HG03196 (cell line): ENCODE data around the gene INO80E.
"Not testable (repeated sequence)": the region's sequence is repeated elsewhere in the genome, so short reads cannot be mapped to it uniquely, and the experiment has no call there.

Experiments
- ATAC-seq: cut with Tn5 transposase; IDR thresholded peaks from one replicate; pipeline ENCODE4 v1.9.1; 2021; ENCODE audit not compliant: unreplicated experiment

INO80E gene

GRCh38 chr16:30030011-30030685 is 34.1 kb downstream of the INO80E start:
- ATAC-seq = no peak

- no peak for ATAC-seq
These were observed 34.9 kb downstream of the INO80E start, which contains the start of gene TLCD3B for GRCh38 chr16:30030841-30031413. Gene TLCD3B, minus strand, starts transcription at chr16:30031271. Its CDS starts 744 bp downstream, at chr16:30030527.

GRCh38 chr16:30031477-30031918 is 35.5 kb downstream of the INO80E start:
- no peak for ATAC-seq

- ATAC-seq = no peak
These were observed 36.2 kb downstream of the INO80E start for GRCh38 chr16:30032083-30032819.

- no peak for ATAC-seq
These were observed 37.2 kb downstream of the INO80E start for GRCh38 chr16:30033270-30033669.

GRCh38 chr16:30040221-30040620 is 44.2 kb downstream of the INO80E start:
- ATAC-seq = no peak

- ATAC-seq = not testable (repeated sequence)
These were observed 44.6 kb downstream of the INO80E start for GRCh38 chr16:30040690-30041089.

GRCh38 chr16:30041841-30042240 is 45.8 kb downstream of the INO80E start:
- ATAC-seq = no peak

- no peak for ATAC-seq
These were observed 50.1 kb downstream of the INO80E start for GRCh38 chr16:30046178-30046577.

- ATAC-seq = no peak
These were observed 50.5 kb downstream of the INO80E start for GRCh38 chr16:30046588-30046987.

GRCh38 chr16:30049871-30050270 is 53.8 kb downstream of the INO80E start:
- ATAC-seq = no peak

- no peak for ATAC-seq
These were observed 55.5 kb downstream of the INO80E start for GRCh38 chr16:30051518-30051917.

GRCh38 chr16:30052671-30053372 is 56.8 kb downstream of the INO80E start:
- ATAC-seq = peak; percentile 64

GRCh38 chr16:30053376-30054015 is 57.5 kb downstream of the INO80E start:
- ATAC-seq = peak; percentile 14

- ATAC-seq = no peak
These were observed 58.4 kb downstream of the INO80E start for GRCh38 chr16:30054451-30054850.

- ATAC-seq = no peak
These were observed 59.0 kb downstream of the INO80E start for GRCh38 chr16:30054959-30055553.
